ENCODE measurements around the gene MYH2.

Gene MYH2

DNA sequence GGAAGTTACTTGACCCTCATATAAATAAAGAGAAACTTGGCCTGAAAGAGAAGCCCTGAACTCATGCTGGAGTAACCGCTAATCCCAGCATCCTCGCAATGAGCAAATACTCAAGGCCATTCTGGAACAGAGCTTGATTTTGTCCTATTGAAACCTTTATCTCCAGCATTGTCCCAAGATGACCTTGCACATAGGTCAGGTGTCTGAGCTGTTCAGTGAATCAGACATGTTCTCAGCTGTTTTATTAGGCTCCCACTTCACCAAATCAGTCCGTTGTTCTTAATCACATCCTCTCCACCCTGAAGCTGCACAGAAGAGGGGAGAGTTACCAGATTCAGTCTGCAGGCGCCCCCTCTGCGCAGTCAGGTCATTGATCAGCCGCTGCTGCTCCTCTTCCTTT is 22.0 kb downstream of the MYH2 start:
- H3K27me3 ChIP-seq (ENCODE audit: insufficient read depth, low read length) = no peaks in the 10 kb centered on the region
- no peak overlapping the region for H2AFZ ChIP-seq (ENCODE audit: low read length)
- H3K9ac ChIP-seq (ENCODE audit: low read length) = no peak overlapping the region
- H4K20me1 ChIP-seq (ENCODE audit: insufficient read depth, low read length) = no peaks in the 10 kb centered on the region
- no peaks in the 10 kb centered on the region for H3K36me3 ChIP-seq (ENCODE audit: insufficient read depth, low read length)
- H3F3A ChIP-seq (ENCODE audit: insufficient read depth, low read length) = no peaks in the 10 kb centered on the region
- no peak overlapping the region for H3K4me2 ChIP-seq (ENCODE audit: low read length)
- no peak overlapping the region for H3K27ac ChIP-seq (ENCODE audit: low read depth, low read length, poor library complexity, severe bottlenecking)
- H3K4me3 ChIP-seq (ENCODE audit: low read depth, low read length, poor library complexity, severe bottlenecking) = no peak overlapping the region
- no peaks in the 10 kb centered on the region for H3K9me3 ChIP-seq (ENCODE audit: low read length)
- H3K79me2 ChIP-seq (ENCODE audit: insufficient read depth, low read length) = no peaks in the 10 kb centered on the region
- H3K4me1 ChIP-seq (ENCODE audit: insufficient read depth, low read length, severe bottlenecking) = no peaks in the 10 kb centered on the region
- no peak for TF ChIP-seq EZH2 (IDR thresholded peaks at IDR 0.05; ENCODE audit: borderline replicate concordance, low read length)
- TF ChIP-seq, protein P1, sequence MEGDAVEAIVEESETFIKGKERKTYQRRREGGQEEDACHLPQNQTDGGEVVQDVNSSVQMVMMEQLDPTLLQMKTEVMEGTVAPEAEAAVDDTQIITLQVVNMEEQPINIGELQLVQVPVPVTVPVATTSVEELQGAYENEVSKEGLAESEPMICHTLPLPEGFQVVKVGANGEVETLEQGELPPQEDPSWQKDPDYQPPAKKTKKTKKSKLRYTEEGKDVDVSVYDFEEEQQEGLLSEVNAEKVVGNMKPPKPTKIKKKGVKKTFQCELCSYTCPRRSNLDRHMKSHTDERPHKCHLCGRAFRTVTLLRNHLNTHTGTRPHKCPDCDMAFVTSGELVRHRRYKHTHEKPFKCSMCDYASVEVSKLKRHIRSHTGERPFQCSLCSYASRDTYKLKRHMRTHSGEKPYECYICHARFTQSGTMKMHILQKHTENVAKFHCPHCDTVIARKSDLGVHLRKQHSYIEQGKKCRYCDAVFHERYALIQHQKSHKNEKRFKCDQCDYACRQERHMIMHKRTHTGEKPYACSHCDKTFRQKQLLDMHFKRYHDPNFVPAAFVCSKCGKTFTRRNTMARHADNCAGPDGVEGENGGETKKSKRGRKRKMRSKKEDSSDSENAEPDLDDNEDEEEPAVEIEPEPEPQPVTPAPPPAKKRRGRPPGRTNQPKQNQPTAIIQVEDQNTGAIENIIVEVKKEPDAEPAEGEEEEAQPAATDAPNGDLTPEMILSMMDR (IDR thresholded peaks at IDR 0.05; ENCODE audit: low read length) = no peak
- H3K9me2 ChIP-seq (ENCODE audit: low read depth, low read length) = no peaks in the 10 kb centered on the region

DNA sequence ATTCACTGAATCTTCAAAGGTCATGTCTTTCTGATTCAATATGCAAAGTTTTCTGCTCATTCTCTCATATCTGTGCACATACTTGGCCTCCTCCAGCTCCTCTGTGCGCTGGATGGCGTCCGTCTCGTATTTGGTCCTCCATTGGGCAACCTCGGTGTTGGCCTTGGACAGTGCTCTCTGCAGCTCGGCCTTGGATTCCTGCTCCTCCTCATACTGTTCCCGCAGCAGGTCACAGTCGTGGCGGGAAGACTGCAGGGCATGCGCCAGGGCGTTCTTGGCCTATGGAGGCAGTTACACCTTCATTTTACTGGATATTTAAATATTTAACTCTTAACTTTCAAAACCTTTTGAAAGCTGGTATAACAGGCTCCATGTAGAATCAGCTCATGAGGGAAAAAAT is 22.9 kb downstream of the MYH2 start:
- Histone ChIP-seq H3K36me3 (ENCODE audit: insufficient read depth, low read length) (no peaks in the 10 kb centered on the region), H3F3A (ENCODE audit: insufficient read depth, low read length) (no peaks in the 10 kb centered on the region), H3K4me2 (ENCODE audit: low read length) (no peak overlapping the region), H3K27me3 (ENCODE audit: insufficient read depth, low read length) (no peaks in the 10 kb centered on the region), H3K4me1 (ENCODE audit: insufficient read depth, low read length, severe bottlenecking) (no peaks in the 10 kb centered on the region), H2AFZ (ENCODE audit: low read length) (no peak overlapping the region), H3K79me2 (ENCODE audit: insufficient read depth, low read length) (no peaks in the 10 kb centered on the region), H3K9ac (ENCODE audit: low read length) (no peak overlapping the region), H3K9me2 (ENCODE audit: low read depth, low read length) (no peaks in the 10 kb centered on the region), H3K27ac (ENCODE audit: low read depth, low read length, poor library complexity, severe bottlenecking) (no peak overlapping the region), H4K20me1 (ENCODE audit: insufficient read depth, low read length) (no peaks in the 10 kb centered on the region), H3K9me3 (ENCODE audit: low read length) (no peaks in the 10 kb centered on the region), H3K4me3 (ENCODE audit: low read depth, low read length, poor library complexity, severe bottlenecking) (no peak overlapping the region)
- TF ChIP-seq, protein P1 (IDR thresholded peaks at IDR 0.05; ENCODE audit: low read length) = no peak
- no peak for TF ChIP-seq EZH2 (IDR thresholded peaks at IDR 0.05; ENCODE audit: borderline replicate concordance, low read length)

DNA sequence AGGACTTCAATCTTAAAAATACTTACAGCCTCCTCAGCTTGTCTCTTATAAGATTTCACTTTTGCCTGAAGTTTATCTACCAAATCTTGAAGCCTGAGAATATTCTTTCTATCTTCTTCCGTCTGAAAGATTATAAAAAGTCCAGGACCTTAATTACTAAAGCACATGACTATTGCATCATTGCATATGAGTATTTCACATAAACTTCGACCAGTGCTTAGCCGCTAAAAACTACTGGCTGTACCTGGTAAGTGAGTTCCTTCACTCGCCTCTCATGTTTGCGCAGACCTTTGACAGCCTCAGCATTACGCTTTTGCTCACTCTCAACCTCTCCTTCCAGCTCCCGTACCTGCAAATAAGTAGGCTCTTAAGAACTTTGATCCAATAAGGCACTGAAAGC is 26.4 kb downstream of the MYH2 start:
- no peak overlapping the region for H3K4me2 ChIP-seq (ENCODE audit: low read length)
- H3K36me3 ChIP-seq (ENCODE audit: insufficient read depth, low read length) = no peaks in the 10 kb centered on the region
- H3K9me3 ChIP-seq (ENCODE audit: low read length) = no peaks in the 10 kb centered on the region
- H2AFZ ChIP-seq (ENCODE audit: low read length) = no peak overlapping the region
- no peaks in the 10 kb centered on the region for H3K79me2 ChIP-seq (ENCODE audit: insufficient read depth, low read length)
- H3K27me3 ChIP-seq (ENCODE audit: insufficient read depth, low read length) = no peaks in the 10 kb centered on the region
- H3K9me2 ChIP-seq (ENCODE audit: low read depth, low read length) = no peaks in the 10 kb centered on the region
- H3K4me3 ChIP-seq (ENCODE audit: low read depth, low read length, poor library complexity, severe bottlenecking) = no peak overlapping the region
- no peak overlapping the region for H3K27ac ChIP-seq (ENCODE audit: low read depth, low read length, poor library complexity, severe bottlenecking)
- no peaks in the 10 kb centered on the region for H3F3A ChIP-seq (ENCODE audit: insufficient read depth, low read length)
- H3K4me1 ChIP-seq (ENCODE audit: insufficient read depth, low read length, severe bottlenecking) = no peaks in the 10 kb centered on the region
- no peaks in the 10 kb centered on the region for H4K20me1 ChIP-seq (ENCODE audit: insufficient read depth, low read length)
- H3K9ac ChIP-seq (ENCODE audit: low read length) = no peak overlapping the region
- TF ChIP-seq, protein P1 (IDR thresholded peaks at IDR 0.05; ENCODE audit: low read length) = no peak
- no peak for TF ChIP-seq EZH2 (IDR thresholded peaks at IDR 0.05; ENCODE audit: borderline replicate concordance, low read length)

Data from OCI-LY1 (cell line).